ELF-1 (cell line): ENCODE data around the gene KRTAP21-2.
"Not testable (repeated sequence)": the region's sequence is repeated elsewhere in the genome, so short reads cannot be mapped to it uniquely, and the experiment has no call there.

ENCODE experiments used
- DNase-seq: peaks from one replicate; pipeline ENCODE4 v3.0.0-alpha.2; 2016; ENCODE audit warnings: low read depth, low spot score

The KRTAP21-2 gene

DNA sequence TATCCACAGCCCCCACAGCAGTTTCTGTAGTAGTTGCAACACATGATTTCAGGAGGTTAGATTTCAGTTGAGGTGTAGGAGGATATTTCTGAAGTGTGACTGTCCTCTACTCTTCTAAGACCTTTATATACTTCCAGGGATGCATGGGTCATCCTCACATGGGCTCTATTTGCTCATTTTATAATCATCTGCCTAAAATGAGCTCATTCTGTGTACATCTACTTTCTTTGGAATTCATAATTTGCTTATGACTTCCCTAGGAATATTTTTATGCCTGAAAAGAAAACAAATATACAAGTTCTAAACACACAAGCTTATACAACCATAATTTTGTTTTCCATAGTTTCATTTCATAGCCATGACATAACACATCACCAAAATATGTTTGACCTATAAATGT is at the start of gene KRTAP21-2:
Gene KRTAP21-2 (minus strand): TSS at position 101 of the 400 bp plus-strand sequence. CDS start 57 bp downstream, at position 44.
- DNase-seq, result no peak

- DNase-seq, result no peak
Observed at GRCh38 chr21:30793581-30794314, 46.7 kb upstream of the KRTAP21-2 start.

- DNase-seq, result no peak
Observed at GRCh38 chr21:30779249-30779648, 32.2 kb upstream of the KRTAP21-2 start.

- DNase-seq, result no peak
Observed at GRCh38 chr21:30769724-30770431, 22.8 kb upstream of the KRTAP21-2 start.

GRCh38 chr21:30760776-30761175 is 13.7 kb upstream of the KRTAP21-2 start:
- no peak for DNase-seq

- DNase-seq, result no peak
Observed at GRCh38 chr21:30758306-30758705, 11.2 kb upstream of the KRTAP21-2 start.

- not testable (repeated sequence) for DNase-seq
Observed at GRCh38 chr21:30755328-30755727, 8.3 kb upstream of the KRTAP21-2 start, which contains the start of gene KRTAP21-1. Gene KRTAP21-1 (minus strand): TSS chr21:30755428. CDS start chr21:30755378, 50 bp downstream.

DNA sequence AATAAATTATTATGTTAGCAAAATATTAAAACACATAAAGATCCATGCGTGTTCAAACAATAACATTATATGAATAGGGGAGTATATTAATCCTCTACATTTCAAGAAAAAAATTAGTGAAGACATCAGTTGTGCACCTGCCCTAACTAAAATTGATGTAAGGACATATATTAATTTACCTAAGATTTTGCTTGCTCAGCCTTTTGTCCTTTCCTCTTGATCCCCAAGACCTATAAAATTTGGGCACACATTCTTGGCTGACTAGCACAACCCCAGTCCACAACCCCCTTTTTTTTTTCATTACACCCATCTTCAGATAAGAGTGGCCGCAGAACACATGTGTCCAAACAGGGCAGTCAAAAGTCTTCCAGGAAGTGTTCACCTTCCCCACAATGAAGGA is 6.6 kb downstream of the KRTAP21-2 start:
- DNase-seq, result no peak

- no peak for DNase-seq
Observed at GRCh38 chr21:30733026-30733425, 14.0 kb downstream of the KRTAP21-2 start.

DNA sequence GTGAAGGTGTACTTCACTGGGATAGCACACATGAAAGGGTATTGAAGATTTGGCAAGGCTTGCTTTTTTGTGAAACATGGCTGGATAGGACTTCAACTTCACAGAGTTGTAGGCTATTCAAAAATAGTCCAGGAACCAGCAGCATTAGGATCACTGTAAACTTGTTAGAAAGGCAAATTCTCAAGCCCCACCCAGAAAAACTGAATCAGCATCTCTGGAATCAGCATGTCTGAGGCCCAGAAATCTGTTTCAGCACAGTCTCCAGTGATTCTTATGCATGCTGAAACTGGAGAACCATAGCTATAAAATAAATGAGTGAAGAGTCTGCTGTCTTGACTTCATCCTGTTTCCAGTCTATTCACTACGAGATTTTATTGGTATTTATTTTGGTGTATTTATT is 20.3 kb downstream of the KRTAP21-2 start:
- no peak for DNase-seq

DNA sequence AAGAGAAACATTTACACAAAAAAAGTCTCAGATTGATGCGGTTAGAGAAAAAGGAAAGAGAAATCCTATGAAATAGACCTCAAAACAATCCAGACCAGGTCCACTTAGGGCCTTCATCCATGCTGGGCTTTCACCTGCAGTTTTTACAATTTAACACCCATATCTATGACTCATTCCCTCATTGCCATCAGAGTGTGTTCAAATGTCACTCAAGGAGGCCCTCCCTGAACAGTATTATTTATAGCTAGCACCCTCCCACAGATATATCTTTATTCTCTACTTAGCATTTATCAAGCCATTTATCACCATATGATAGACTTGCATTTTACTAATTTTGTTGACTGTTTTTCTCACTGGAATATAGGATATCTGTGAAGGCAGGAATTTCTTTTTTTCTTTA is 27.7 kb downstream of the KRTAP21-2 start:
- no peak for DNase-seq

DNA sequence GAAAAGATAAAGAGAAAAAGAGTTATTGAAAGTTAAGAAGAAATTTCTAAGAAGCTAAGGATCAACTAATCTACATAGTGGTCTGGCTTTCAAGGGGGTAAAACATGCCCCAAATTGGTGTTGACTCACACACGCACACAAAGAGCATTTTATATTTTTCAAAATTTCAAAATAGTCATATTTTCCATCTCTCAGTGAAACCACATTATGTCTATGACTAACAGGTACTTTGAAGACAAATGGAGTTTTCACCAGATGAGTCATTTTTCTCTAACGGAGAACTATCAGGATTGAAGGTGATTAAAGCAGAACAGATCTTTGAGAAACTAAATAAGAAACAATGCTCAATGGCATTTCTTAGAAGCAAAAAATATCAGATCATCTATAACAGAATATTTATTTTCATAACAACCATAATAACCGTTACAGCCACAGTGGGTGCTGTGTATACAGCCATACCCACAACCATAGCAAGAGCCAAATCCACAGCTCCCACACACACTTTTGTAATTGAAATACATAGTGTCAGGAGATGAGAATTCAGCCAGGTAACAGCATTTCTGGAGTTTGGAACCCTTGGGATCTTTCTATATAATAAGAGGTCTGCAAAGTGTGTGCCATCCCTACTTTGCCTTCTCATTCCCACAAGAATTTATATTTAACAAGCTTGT is 28.7 kb downstream of the KRTAP21-2 start, which contains the start of gene KRTAP21-3:
Gene KRTAP21-3 (minus strand): TSS at position 539 of the 671 bp plus-strand sequence. CDS start 18 bp downstream, at position 521.
- DNase-seq, result no peak

DNA sequence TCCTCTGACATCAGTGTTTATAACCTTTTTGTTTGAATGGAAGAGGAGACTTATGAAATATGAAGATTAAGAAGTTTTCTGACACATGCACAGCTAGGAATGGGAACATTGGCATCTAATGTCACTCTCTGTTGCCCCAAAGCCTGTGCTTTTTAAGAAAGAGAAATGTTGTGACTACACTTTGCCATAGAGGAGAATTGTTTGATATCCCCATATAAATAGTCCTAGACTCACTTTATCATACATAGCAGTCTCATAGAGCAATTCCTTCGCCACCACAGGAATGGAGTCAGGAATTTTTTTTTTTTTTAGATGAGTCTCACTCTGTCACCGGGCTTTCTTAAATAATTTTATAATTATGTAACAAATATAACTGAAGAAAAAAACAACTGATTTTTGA is 30.0 kb downstream of the KRTAP21-2 start:
- DNase-seq, result no peak

GRCh38 chr21:30714946-30715345 is 32.1 kb downstream of the KRTAP21-2 start:
- no peak for DNase-seq

DNA sequence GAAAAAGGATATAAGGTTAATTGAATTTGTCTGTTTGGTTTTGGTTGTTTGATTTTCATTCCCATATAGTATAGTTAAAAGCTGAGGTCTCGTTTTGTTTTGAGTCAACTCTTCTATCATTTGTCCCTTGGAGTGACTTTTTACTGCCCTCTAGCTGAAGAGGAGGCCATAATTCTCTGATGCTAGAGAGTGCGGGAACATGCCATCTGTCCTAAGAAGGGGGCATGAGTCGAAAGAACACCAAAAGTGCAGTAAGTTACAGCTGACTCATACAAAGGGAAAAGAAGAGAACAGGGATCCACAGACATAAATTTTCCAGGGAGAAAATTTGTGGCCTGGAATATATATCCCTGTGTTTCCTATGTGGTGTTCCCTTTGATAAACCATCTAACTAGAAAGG is 32.6 kb downstream of the KRTAP21-2 start:
- DNase-seq, result no peak

DNA sequence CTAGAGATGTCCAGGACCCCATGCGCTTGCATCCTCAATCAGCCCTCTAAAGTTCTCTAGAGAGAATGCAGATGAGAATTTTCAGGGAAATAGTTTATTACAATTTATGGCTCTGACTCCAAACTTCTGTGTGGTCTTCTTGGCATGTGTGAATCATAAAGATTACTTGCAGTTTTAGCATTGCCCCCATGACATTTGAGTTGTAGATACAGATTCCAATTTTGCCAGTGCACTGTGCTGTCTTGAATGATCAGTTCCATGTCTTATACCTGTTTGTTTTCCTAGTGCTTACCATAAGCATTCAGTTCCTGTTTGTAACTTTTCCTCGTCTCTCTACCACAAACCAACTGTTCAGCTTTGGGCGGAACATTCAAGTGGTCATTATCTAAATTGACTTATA is 33.3 kb downstream of the KRTAP21-2 start:
- DNase-seq, result no peak

DNA sequence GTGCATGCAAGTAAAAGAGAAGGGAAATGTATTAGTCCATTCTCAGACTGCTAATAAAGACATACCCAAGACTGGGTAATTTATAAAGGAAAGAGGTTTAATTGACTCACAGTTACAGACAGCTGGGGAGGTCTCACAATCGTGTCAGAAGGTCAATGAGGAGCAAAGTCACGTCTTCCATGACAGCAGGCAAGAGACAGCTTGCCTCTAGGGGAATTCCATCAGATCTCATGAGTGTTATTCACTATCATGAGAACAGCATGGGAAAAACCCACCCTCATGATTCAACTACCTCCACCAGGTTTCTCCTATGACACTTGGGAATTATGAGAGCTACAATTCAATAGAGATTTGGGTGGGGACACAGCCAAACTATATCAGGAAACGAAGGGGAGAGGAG is 36.6 kb downstream of the KRTAP21-2 start:
- DNase-seq, result no peak

- DNase-seq, result no peak
Observed at GRCh38 chr21:30707409-30707808, 39.6 kb downstream of the KRTAP21-2 start.
